Epithelial cell of prostate (primary cell): Measurements from ENCODE around the gene RSPRY1.

Experiments used
- DNase-seq: peaks from one replicate; pipeline ENCODE4 v3.0.0-alpha.2; 2011; ENCODE audit warnings: low read depth, low spot score
- H3K27ac ChIP-seq: fragments of 450-650 bp; 2 replicates; pipeline ENCODE4 v1.5.1; 2017; ENCODE audit warnings: mild to moderate bottlenecking

RSPRY1 gene

GRCh38 chr16:57185945-57186871 is at the start of gene RSPRY1, which contains the start of gene PSME3IP1:
Gene RSPRY1, plus strand, starts transcription at chr16:57186329. Its CDS starts 18,330 bp downstream, at chr16:57204659.
Gene PSME3IP1, minus strand, starts transcription at chr16:57186039. Its CDS starts 12,185 bp downstream, at chr16:57173854.
- DNase-seq = peak; percentile 98
- peak within 1 kb of the TSS; percentile 93 for H3K27ac ChIP-seq

- no peak overlapping the region for H3K27ac ChIP-seq
- DNase-seq = no peak
Observed at GRCh38 chr16:57137043-57137442, 49.1 kb upstream of the RSPRY1 start.

- DNase-seq = no peak
- no peak overlapping the region for H3K27ac ChIP-seq
Observed at GRCh38 chr16:57137566-57138273, 48.4 kb upstream of the RSPRY1 start.

GRCh38 chr16:57138281-57138935 is 47.7 kb upstream of the RSPRY1 start:
- DNase-seq = no peak
- H3K27ac ChIP-seq = no peak overlapping the region

GRCh38 chr16:57140931-57141668 is 45.0 kb upstream of the RSPRY1 start:
- DNase-seq = no peak
- no peak overlapping the region for H3K27ac ChIP-seq

GRCh38 chr16:57141822-57142631 is 44.1 kb upstream of the RSPRY1 start:
- H3K27ac ChIP-seq = no peak overlapping the region
- DNase-seq = no peak

DNA sequence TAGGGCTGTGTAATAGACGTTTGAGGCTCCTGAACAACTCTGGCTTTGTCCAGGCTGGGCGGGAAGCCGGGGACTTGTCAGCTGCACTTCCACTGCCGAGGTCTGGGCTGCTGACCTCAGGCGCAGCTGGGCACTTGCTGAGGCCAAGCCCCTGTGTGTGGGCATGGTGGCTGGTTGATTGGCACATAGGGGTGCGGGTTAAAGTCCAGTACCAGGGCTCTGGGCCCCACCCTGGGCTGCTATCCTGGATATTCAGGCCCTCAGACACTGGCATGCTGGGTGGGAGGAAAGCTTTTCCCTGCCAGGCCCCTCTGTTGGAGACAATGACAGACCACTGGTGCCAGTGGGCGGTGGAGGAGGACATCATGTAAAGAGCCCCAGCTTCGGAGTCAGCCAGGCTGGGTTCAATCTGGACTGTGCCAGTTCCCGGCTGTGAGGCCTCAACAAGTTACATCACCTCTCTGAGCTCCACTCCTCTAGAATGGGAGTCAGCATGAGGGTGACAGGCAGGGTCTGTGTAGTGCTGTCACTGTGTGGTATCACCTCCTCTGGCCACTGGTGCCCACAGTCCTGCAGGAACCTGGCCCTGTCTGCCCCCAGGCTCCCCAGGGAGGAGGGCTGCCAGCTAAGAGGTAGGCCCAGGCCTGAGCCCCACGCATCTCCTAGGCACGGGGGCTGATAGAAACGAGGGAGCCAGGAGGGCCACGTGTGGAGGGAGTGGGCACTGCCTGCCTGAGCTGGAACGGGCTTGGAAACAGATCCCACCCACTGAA is 42.8 kb upstream of the RSPRY1 start:
- H3K27ac ChIP-seq = no peak overlapping the region
- no peak for DNase-seq

DNA sequence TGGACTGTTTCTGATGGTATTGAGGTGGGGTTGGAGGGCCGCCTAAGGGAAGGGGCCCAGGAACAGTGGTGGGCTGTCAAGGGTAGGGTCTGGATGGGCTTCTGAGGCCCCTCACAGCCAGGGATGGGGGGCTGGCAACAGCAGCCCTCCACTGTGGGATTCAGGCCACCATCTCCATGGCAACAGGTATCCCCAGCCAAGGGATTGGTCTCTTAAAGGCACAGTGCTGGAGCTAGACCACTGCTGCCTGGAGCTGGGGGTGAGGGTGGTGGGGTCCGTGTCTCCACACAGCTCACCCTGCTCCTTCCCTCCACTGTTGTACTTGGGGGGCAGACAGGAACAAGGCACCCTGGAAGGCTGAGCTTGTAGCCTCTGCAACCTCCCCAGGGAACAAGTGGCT is 42.1 kb upstream of the RSPRY1 start:
- DNase-seq = no peak
- H3K27ac ChIP-seq = no peak overlapping the region

GRCh38 chr16:57145046-57146021 is 40.8 kb upstream of the RSPRY1 start:
- H3K27ac ChIP-seq = no peak overlapping the region

GRCh38 chr16:57146040-57146647 is 40.0 kb upstream of the RSPRY1 start:
- DNase-seq = no peak
- no peak overlapping the region for H3K27ac ChIP-seq

More at GRCh38 chr16:57145046-57146021, 40.8 kb upstream of the RSPRY1 start:
- no peak for DNase-seq

- H3K27ac ChIP-seq = no peak overlapping the region
Observed at GRCh38 chr16:57146735-57147134, 39.4 kb upstream of the RSPRY1 start.

GRCh38 chr16:57147381-57148221 is 38.5 kb upstream of the RSPRY1 start:
- peak; percentile 16 for DNase-seq
- peak overlapping the region; percentile 17 for H3K27ac ChIP-seq

More at GRCh38 chr16:57146735-57147134, 39.4 kb upstream of the RSPRY1 start:
- no peak for DNase-seq

GRCh38 chr16:57148481-57148880 is 37.6 kb upstream of the RSPRY1 start:
- no peak for DNase-seq
- H3K27ac ChIP-seq = no peak overlapping the region

DNA sequence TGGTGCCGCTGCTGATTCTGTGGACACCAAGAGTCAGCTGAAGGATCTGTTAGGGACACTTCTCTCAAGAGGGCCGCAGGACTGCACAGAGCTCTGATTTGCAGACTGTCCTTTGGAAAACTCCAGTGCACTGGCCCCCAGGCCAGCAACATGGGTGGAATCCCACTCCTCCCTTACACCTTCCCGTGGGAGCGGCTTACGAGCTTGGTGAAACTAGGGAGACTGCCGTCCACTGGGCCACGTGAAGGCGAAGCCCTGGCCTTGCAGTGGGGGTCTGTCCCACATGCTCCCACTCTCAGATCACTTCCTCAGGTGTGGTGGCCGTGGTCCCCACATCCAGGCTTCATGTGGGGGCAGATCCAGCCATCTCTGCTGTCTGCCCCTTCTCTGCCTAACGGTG is 36.7 kb upstream of the RSPRY1 start:
- no peak for DNase-seq
- H3K27ac ChIP-seq = no peak overlapping the region

DNA sequence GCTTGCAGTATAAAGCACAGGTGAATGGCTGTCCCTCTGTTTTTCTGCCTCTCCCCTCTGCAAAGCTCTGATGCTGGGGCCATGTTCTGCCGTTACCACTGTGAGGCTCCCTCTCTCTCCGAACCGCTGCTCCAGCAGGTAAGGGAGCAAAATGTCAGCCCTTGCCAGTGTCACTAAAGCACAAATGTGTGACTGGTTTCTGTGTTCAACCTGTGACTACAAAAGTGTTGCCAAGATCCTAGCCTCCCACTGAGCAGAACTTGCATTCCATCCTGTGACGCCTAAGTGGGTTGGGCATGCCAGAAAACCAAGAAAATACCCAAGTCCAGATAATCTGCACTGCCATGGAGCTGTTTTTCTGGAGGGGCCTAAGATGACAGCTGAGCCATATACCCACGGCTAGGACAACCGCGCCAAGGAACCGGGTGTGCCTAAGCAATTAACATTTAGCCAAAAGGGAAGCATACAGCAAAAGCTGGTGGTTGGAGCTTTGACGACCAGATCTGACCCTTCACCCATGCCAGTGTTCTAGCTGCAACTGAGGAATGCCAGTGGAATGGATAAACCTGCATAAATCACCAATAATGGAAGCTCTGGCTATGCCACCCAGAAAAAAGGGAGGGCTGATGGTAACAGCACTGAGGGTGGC is 35.3 kb upstream of the RSPRY1 start:
- DNase-seq = no peak
- no peak overlapping the region for H3K27ac ChIP-seq
